ENCODE data around the gene TMEM135.
"Not testable (repeated sequence)": the region's sequence is repeated elsewhere in the genome, so short reads cannot be mapped to it uniquely, and the experiment has no call there.

TMEM135 gene

GRCh38 chr11:87081358-87081757 lies 43.6 kb downstream of the TMEM135 start:
- DNase-seq, result no peak

- DNase-seq, result no peak
These were observed 44.9 kb downstream of the TMEM135 start for GRCh38 chr11:87082590-87082989.

- no peak for DNase-seq
These were observed 45.3 kb downstream of the TMEM135 start for GRCh38 chr11:87083029-87083428.

GRCh38 chr11:87092159-87092558 lies 54.4 kb downstream of the TMEM135 start:
- DNase-seq, result no peak

GRCh38 chr11:87092567-87092966 lies 54.8 kb downstream of the TMEM135 start:
- no peak for DNase-seq

- peak; percentile 1 for DNase-seq
These were observed 59.8 kb downstream of the TMEM135 start for GRCh38 chr11:87097582-87097981.

- no peak for DNase-seq
These were observed 64.3 kb downstream of the TMEM135 start for GRCh38 chr11:87101956-87102580.

GRCh38 chr11:87105826-87106225 lies 68.1 kb downstream of the TMEM135 start:
- not testable (repeated sequence) for DNase-seq

GRCh38 chr11:87107379-87107778 lies 69.6 kb downstream of the TMEM135 start:
- not testable (repeated sequence) for DNase-seq

GRCh38 chr11:87110443-87111131 lies 72.9 kb downstream of the TMEM135 start:
- DNase-seq, result no peak

GRCh38 chr11:87114093-87114492 lies 76.4 kb downstream of the TMEM135 start:
- DNase-seq, result no peak

GRCh38 chr11:87116185-87116584 lies 78.5 kb downstream of the TMEM135 start:
- no peak for DNase-seq

- no peak for DNase-seq
These were observed 83.2 kb downstream of the TMEM135 start for GRCh38 chr11:87120937-87121336.

- no peak for DNase-seq
These were observed 85.1 kb downstream of the TMEM135 start for GRCh38 chr11:87122852-87123251.

GRCh38 chr11:87125257-87125656 lies 87.5 kb downstream of the TMEM135 start:
- no peak for DNase-seq

- no peak for DNase-seq
These were observed 89.4 kb downstream of the TMEM135 start for GRCh38 chr11:87127101-87127500.

- no peak for DNase-seq
These were observed 90.6 kb downstream of the TMEM135 start for GRCh38 chr11:87128372-87128771.

GRCh38 chr11:87134524-87135106 lies 96.9 kb downstream of the TMEM135 start:
- DNase-seq, result no peak

- DNase-seq, result no peak
These were observed 98.5 kb downstream of the TMEM135 start for GRCh38 chr11:87136236-87136635.

- no peak for DNase-seq
These were observed 100.0 kb downstream of the TMEM135 start for GRCh38 chr11:87137711-87138110.

- no peak for DNase-seq
These were observed 101.7 kb downstream of the TMEM135 start for GRCh38 chr11:87139475-87139874.

- DNase-seq, result no peak
These were observed 103.6 kb downstream of the TMEM135 start for GRCh38 chr11:87141322-87141721.

GRCh38 chr11:87141980-87142514 lies 104.3 kb downstream of the TMEM135 start:
- DNase-seq, result no peak

GRCh38 chr11:87142594-87142993 lies 104.9 kb downstream of the TMEM135 start:
- DNase-seq, result no peak
